ENCODE results near the gene PADI3. TPM values are rescaled to one million over a fixed set of nuclear protein-coding genes. Genes with fewer than 3 reads are reported as not detected.
"Not testable (repeated sequence)": the region's sequence is repeated elsewhere in the genome, so short reads cannot be mapped to it uniquely, and the experiment has no call there.

Gene PADI3
- total RNA-seq, 4 donors from 2014 or later: 2.4 to 11.2 (median 2.7) TPM; not detected in 1

- H3K27me3 ChIP-seq: no peaks in the 10 kb centered on the region
- H3K4me3 ChIP-seq: no peak overlapping the region
- WGBS: 95% methylated on average over 1 of the region's 1 CpG
- TF ChIP-seq POLR2AphosphoS5 (IDR thresholded peaks at IDR 0.05): no peak
- TF ChIP-seq POLR2A (IDR thresholded peaks at IDR 0.05): no peak
- no peak for TF ChIP-seq EP300 (IDR thresholded peaks at IDR 0.05)
- no peak for TF ChIP-seq CTCF (IDR thresholded peaks at IDR 0.05)
- H3K4me1 ChIP-seq: peaks cover 26% of the 10 kb centered on the region
- no peak for DNase-seq (ENCODE audit: low spot score in 2 of 2)
- H3K27ac ChIP-seq: no peak overlapping the region
- H3K36me3 ChIP-seq: no peaks in the 10 kb centered on the region
- no peaks in the 10 kb centered on the region for H3K9me3 ChIP-seq
Observed at GRCh38 chr1:17234405-17234804, 14.5 kb upstream of the PADI3 start.

GRCh38 chr1:17235135-17235885, 13.6 kb upstream of the PADI3 start:
- peaks cover 3% of the 10 kb centered on the region for H3K27me3 ChIP-seq
- no peak for DNase-seq (ENCODE audit: low spot score in 2 of 2)
- no peak overlapping the region for H3K27ac ChIP-seq
- H3K36me3 ChIP-seq: no peaks in the 10 kb centered on the region
- WGBS: 85% methylated on average over 9 of the region's 9 CpGs
- H3K4me3 ChIP-seq: no peak overlapping the region
- TF ChIP-seq POLR2A (IDR thresholded peaks at IDR 0.05): no peak
- TF ChIP-seq POLR2AphosphoS5 (IDR thresholded peaks at IDR 0.05): no peak
- no peak for TF ChIP-seq EP300 (IDR thresholded peaks at IDR 0.05)
- TF ChIP-seq CTCF (IDR thresholded peaks at IDR 0.05): no peak
- no peaks in the 10 kb centered on the region for H3K9me3 ChIP-seq
- peaks cover 20% of the 10 kb centered on the region for H3K4me1 ChIP-seq

- Histone ChIP-seq H3K9me3 (no peaks in the 10 kb centered on the region), H3K4me1 (peaks cover 20% of the 10 kb centered on the region), H3K4me3 (no peak overlapping the region), H3K27me3 (peaks cover 6% of the 10 kb centered on the region), H3K27ac (no peak overlapping the region), H3K36me3 (no peaks in the 10 kb centered on the region)
- DNase-seq (ENCODE audit: low spot score in 2 of 2): peak; percentile 88 to 90
- TF ChIP-seq EP300 (IDR thresholded peaks at IDR 0.05) (no peak), POLR2AphosphoS5 (IDR thresholded peaks at IDR 0.05) (no peak), CTCF (IDR thresholded peaks at IDR 0.05) (peak; percentile 73 to 76), POLR2A (IDR thresholded peaks at IDR 0.05) (no peak)
- 14% methylated on average over 15 of the region's 18 CpGs for WGBS
Observed at GRCh38 chr1:17236779-17237560, 11.9 kb upstream of the PADI3 start.

GRCh38 chr1:17237561-17237903, 11.4 kb upstream of the PADI3 start:
- DNase-seq (ENCODE audit: low spot score in 2 of 2): no peak
- no peak for TF ChIP-seq CTCF (IDR thresholded peaks at IDR 0.05)
- no peak for TF ChIP-seq EP300 (IDR thresholded peaks at IDR 0.05)
- no peak for TF ChIP-seq POLR2AphosphoS5 (IDR thresholded peaks at IDR 0.05)
- no peak for TF ChIP-seq POLR2A (IDR thresholded peaks at IDR 0.05)
- WGBS: 76% methylated on average over 4 of the region's 4 CpGs
- Histone ChIP-seq H3K4me1 (peaks cover 18% of the 10 kb centered on the region), H3K36me3 (no peaks in the 10 kb centered on the region), H3K27me3 (peaks cover 6% of the 10 kb centered on the region), H3K4me3 (no peak overlapping the region), H3K9me3 (no peaks in the 10 kb centered on the region), H3K27ac (no peak overlapping the region)

- no peak for DNase-seq (ENCODE audit: low spot score in 2 of 2)
- H3K9me3 ChIP-seq: no peaks in the 10 kb centered on the region
- H3K27me3 ChIP-seq: peaks cover 6% of the 10 kb centered on the region
- 54% methylated on average over 1 of the region's 1 CpG for WGBS
- no peak overlapping the region for H3K4me3 ChIP-seq
- no peak overlapping the region for H3K27ac ChIP-seq
- no peaks in the 10 kb centered on the region for H3K36me3 ChIP-seq
- no peak for TF ChIP-seq CTCF (IDR thresholded peaks at IDR 0.05)
- TF ChIP-seq EP300 (IDR thresholded peaks at IDR 0.05): no peak
- no peak for TF ChIP-seq POLR2A (IDR thresholded peaks at IDR 0.05)
- no peak for TF ChIP-seq POLR2AphosphoS5 (IDR thresholded peaks at IDR 0.05)
- H3K4me1 ChIP-seq: no peaks in the 10 kb centered on the region
Observed at GRCh38 chr1:17239420-17239819, 9.5 kb upstream of the PADI3 start.

GRCh38 chr1:17241011-17241779, 7.7 kb upstream of the PADI3 start:
- not testable (repeated sequence) for H3K4me1 ChIP-seq; H3K27me3 ChIP-seq; H3K9me3 ChIP-seq; H3K36me3 ChIP-seq; H3K4me3 ChIP-seq; DNase-seq (ENCODE audit: low spot score in 2 of 2); H3K27ac ChIP-seq
- 70% methylated on average over 20 of the region's 28 CpGs for WGBS

GRCh38 chr1:17241780-17242074, 7.2 kb upstream of the PADI3 start:
- not testable (repeated sequence) for H3K36me3 ChIP-seq; H3K4me1 ChIP-seq; DNase-seq (ENCODE audit: low spot score in 2 of 2); H3K9me3 ChIP-seq; H3K4me3 ChIP-seq; H3K27ac ChIP-seq; H3K27me3 ChIP-seq
- WGBS: 81% methylated on average over 11 of the region's 11 CpGs
